WTC11 (cell line): ENCODE data around the gene PCDHB8. TPM values are rescaled to one million over a fixed set of nuclear protein-coding genes. Genes with fewer than 3 reads are reported as not detected.
A peak's percentile ranks its signal among the peaks of the same experiment; 100 is the strongest.
"Not testable (repeated sequence)": the region's sequence is repeated elsewhere in the genome, so short reads cannot be mapped to it uniquely, and the experiment has no call there.

Experiments
- ATAC-seq: fragments of 200-7000 bp; cut with Tn5 transposase; 2 replicates; pipeline ENCODE4 v1.10.0; 2021; ENCODE audit warnings: mild to moderate bottlenecking, moderate library complexity
- CTCF ChIA-PET: fragments of 300-600 bp; sonication (Branson Sonifier 250); formaldehyde crosslinking; loops from one replicate; lab custom pipeline; 2021; ENCODE audit warnings: antibody characterized with exemption; lab: Charles Lee
- POLR2A ChIA-PET: fragments of 350-600 bp; sonication (Branson Sonifier 250); formaldehyde crosslinking; loops from one replicate; lab custom pipeline; 2021; ENCODE audit warnings: antibody characterized with exemption; lab: Charles Lee
- DNase-seq: peaks from one replicate; pipeline ENCODE4 v3.0.0; 2021; ENCODE audit warnings: low spot score
- H3K27ac Mint-ChIP-seq: 2 replicates; pipeline ENCODE4 v1.8.0; 2021; ENCODE audit warnings: mixed read lengths
- H3K27me3 Mint-ChIP-seq: 2 replicates; pipeline ENCODE4 v1.8.0; 2021; ENCODE audit warnings: low read depth, mild to moderate bottlenecking, moderate library complexity, mixed read lengths
- H3K36me3 Mint-ChIP-seq: 2 replicates; pipeline ENCODE4 v1.8.0; 2021; ENCODE audit warnings: mixed read lengths
- H3K4me1 Mint-ChIP-seq: 2 replicates; pipeline ENCODE4 v1.8.0; 2022; ENCODE audit warnings: mixed read lengths
- H3K4me3 Mint-ChIP-seq: 2 replicates; pipeline ENCODE4 v1.8.0; 2021; ENCODE audit warnings: mild to moderate bottlenecking, moderate library complexity, mixed read lengths
- H3K9me3 Mint-ChIP-seq: 2 replicates; pipeline ENCODE4 v1.8.0; 2021; ENCODE audit warnings: mixed read lengths
- CREM ChIP-seq: sonication (generic); formaldehyde crosslinking; IDR thresholded peaks from 2 replicates; pipeline ENCODE4 v1.8.1; 2022; ENCODE audit warnings: mild to moderate bottlenecking, missing genetic modification reagents, moderate library complexity
- ERG ChIP-seq: fragments of 250-450 bp; sonication (Bioruptor Pico); IDR thresholded peaks from 2 replicates; pipeline ENCODE4 v1.8.0; 2021; ENCODE audit warnings: mild to moderate bottlenecking
- FOXK1 ChIP-seq: sonication (generic); formaldehyde crosslinking; IDR thresholded peaks from 2 replicates; pipeline ENCODE4 v1.8.0; 2022; ENCODE audit warnings: mild to moderate bottlenecking, moderate library complexity, missing genetic modification reagents
- GTF2I ChIP-seq: fragments of 250-450 bp; sonication (Bioruptor Pico); conservative IDR thresholded peaks from 2 replicates; pipeline ENCODE4 v1.4.0; 2021; ENCODE audit warnings: mild to moderate bottlenecking
- JAZF1 ChIP-seq: fragments of 250-450 bp; sonication (Bioruptor Pico); IDR thresholded peaks from 2 replicates; pipeline ENCODE4 v1.9.0; 2021; ENCODE audit warnings: moderate library complexity, mild to moderate bottlenecking, inconsistent platforms
- MLX ChIP-seq: sonication (generic); formaldehyde crosslinking; IDR thresholded peaks from 2 replicates; pipeline ENCODE4 v1.8.1; 2023; ENCODE audit warnings: mild to moderate bottlenecking, missing genetic modification reagents, moderate library complexity
- MXD4 ChIP-seq: fragments of 250-450 bp; sonication (Bioruptor Pico); IDR thresholded peaks from 2 replicates; pipeline ENCODE4 v1.8.0; 2021; ENCODE audit warnings: mild to moderate bottlenecking, moderate library complexity, borderline replicate concordance
- NFE2L1 ChIP-seq: sonication (generic); formaldehyde crosslinking; IDR thresholded peaks from 2 replicates; pipeline ENCODE4 v1.8.1; 2023; ENCODE audit warnings: missing genetic modification reagents
- TCF7 ChIP-seq: sonication (generic); formaldehyde crosslinking; IDR thresholded peaks from 2 replicates; pipeline ENCODE4 v1.8.0; 2022; ENCODE audit warnings: mild to moderate bottlenecking, low read depth, missing genetic modification reagents, moderate library complexity
- TEAD4 ChIP-seq: sonication (generic); formaldehyde crosslinking; IDR thresholded peaks from 2 replicates; pipeline ENCODE4 v1.8.0; 2022; ENCODE audit warnings: mild to moderate bottlenecking, missing genetic modification reagents
- USF2 ChIP-seq: sonication (generic); formaldehyde crosslinking; IDR thresholded peaks from 2 replicates; pipeline ENCODE4 v1.8.1; 2023; ENCODE audit warnings: mild to moderate bottlenecking, missing genetic modification reagents, moderate library complexity
- ZBTB43 ChIP-seq: sonication (generic); formaldehyde crosslinking; IDR thresholded peaks from 2 replicates; pipeline ENCODE4 v1.8.1; 2023; ENCODE audit warnings: mild to moderate bottlenecking, missing genetic modification reagents
- ZNF121 ChIP-seq: sonication (generic); formaldehyde crosslinking; IDR thresholded peaks from 2 replicates; pipeline ENCODE4 v1.8.0; 2023; ENCODE audit warnings: missing genetic modification reagents
- ZNF317 ChIP-seq: sonication (generic); formaldehyde crosslinking; IDR thresholded peaks from 2 replicates; pipeline ENCODE4 v1.8.1; 2023; ENCODE audit warnings: low read depth, mild to moderate bottlenecking, moderate library complexity, missing genetic modification reagents, borderline replicate concordance
- ZNF396 ChIP-seq: fragments of 250-450 bp; sonication (Bioruptor Pico); IDR thresholded peaks from 2 replicates; pipeline ENCODE4 v1.8.0; 2021; ENCODE audit warnings: mild to moderate bottlenecking, moderate library complexity, borderline replicate concordance
- ZNF532 ChIP-seq: fragments of 250-450 bp; sonication (Bioruptor Pico); IDR thresholded peaks from 2 replicates; pipeline ENCODE4 v1.9.0; 2021; ENCODE audit warnings: mild to moderate bottlenecking, borderline replicate concordance
- total RNA-seq: library from RNA; stranded (reverse); gene quantifications from 3 replicates; pipeline ENCODE4 v1.2.3, GENCODE V29; 2021

PCDHB8 gene
- total RNA-seq, 1 experiment from 2014 or later, result 4.1 TPM

- TF ChIP-seq USF2 (CRISPR knock-in tag) (no peak), CREM (CRISPR knock-in tag) (no peak), MLX (CRISPR knock-in tag) (no peak), TCF7 (CRISPR knock-in tag) (no peak), ZNF396 (CRISPR knock-in tag) (no peak), TEAD4 (CRISPR knock-in tag) (no peak), ZBTB43 (no peak), NFE2L1 (no peak), ZNF121 (no peak), ZNF317 (CRISPR knock-in tag) (no peak), ZNF532 (CRISPR knock-in tag) (no peak), GTF2I (no peak), ERG (CRISPR knock-in tag) (no peak), JAZF1 (no peak), FOXK1 (no peak), MXD4 (CRISPR knock-in tag) (no peak)
- POLR2A ChIA-PET, result no interaction called here
- peak; percentile 26 for ATAC-seq
- H3K4me3 Mint-ChIP-seq, result peak overlapping the region; percentile 74
- peaks cover 40% of the 10 kb centered on the region for H3K9me3 Mint-ChIP-seq
- no peaks in the 10 kb centered on the region for H3K27me3 Mint-ChIP-seq
- no peak for DNase-seq
- no peak overlapping the region for H3K27ac Mint-ChIP-seq
- H3K4me1 Mint-ChIP-seq, result peaks cover 4% of the 10 kb centered on the region; the same call in 1 of the 2 replicates
- CTCF ChIA-PET, result interaction anchor here (0.6 to 4.0 kb wide), 54 partner anchors 8 to 428 kb away, joined by 3 to 45 read pairs (median 5); partner anchors contain the start of genes PCDHA4, PCDHB1, PCDHB10 and PCDHB11
- H3K36me3 Mint-ChIP-seq, result peaks cover 24% of the 10 kb centered on the region
These were observed 41.8 kb upstream of the PCDHB8 start for GRCh38 chr5:141135718-141136266.

- H3K27ac Mint-ChIP-seq, ATAC-seq, DNase-seq, H3K4me1 Mint-ChIP-seq, H3K4me3 Mint-ChIP-seq, H3K27me3 Mint-ChIP-seq, POLR2A ChIA-PET, CTCF ChIA-PET: not testable (repeated sequence)
- H3K36me3 Mint-ChIP-seq, result peaks cover 24% of the 10 kb centered on the region
- H3K9me3 Mint-ChIP-seq, result peaks cover 36% of the 10 kb centered on the region
These were observed 40.2 kb upstream of the PCDHB8 start for GRCh38 chr5:141137346-141137745.
